Activated CD4-positive, alpha-beta T cell treated with anti-CD3 and anti-CD28 coated beads for 24 hours (primary cell): ENCODE results near the gene TLR10.

Experiments used
- DNase-seq, 2 donors: peaks; one replicate each; pipeline ENCODE4 v3.0.0-alpha.2; 2020; ENCODE audit warnings: low read depth in 2 of 2

Gene TLR10

DNA sequence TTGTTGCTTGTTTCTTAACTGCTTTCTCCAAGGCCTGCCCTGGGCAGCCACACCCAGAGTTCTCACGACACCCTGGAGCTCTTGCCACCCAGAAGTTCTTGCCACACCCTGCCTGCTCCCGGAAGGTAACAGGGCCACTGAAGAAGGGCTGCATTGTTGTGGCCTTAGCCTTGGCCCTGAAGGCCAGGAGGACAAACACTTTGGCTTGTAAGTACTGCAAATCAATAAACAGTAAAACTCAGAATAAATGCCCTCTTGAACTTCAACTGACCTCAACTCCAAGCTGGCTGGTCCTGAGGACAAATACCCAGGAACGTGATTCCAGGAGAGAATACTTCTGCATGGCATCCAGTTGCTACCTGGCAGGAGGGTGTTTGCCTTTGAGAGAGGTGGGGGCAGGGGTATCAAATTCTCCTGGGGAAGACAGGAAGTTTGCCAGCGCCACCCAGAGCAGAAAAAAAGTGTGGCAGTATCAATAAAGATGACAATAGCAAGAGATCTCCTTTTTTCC is 54.1 kb downstream of the TLR10 start:
- DNase-seq = no peak

GRCh38 chr4:38724475-38724808 is 58.3 kb downstream of the TLR10 start:
- DNase-seq = no peak

DNA sequence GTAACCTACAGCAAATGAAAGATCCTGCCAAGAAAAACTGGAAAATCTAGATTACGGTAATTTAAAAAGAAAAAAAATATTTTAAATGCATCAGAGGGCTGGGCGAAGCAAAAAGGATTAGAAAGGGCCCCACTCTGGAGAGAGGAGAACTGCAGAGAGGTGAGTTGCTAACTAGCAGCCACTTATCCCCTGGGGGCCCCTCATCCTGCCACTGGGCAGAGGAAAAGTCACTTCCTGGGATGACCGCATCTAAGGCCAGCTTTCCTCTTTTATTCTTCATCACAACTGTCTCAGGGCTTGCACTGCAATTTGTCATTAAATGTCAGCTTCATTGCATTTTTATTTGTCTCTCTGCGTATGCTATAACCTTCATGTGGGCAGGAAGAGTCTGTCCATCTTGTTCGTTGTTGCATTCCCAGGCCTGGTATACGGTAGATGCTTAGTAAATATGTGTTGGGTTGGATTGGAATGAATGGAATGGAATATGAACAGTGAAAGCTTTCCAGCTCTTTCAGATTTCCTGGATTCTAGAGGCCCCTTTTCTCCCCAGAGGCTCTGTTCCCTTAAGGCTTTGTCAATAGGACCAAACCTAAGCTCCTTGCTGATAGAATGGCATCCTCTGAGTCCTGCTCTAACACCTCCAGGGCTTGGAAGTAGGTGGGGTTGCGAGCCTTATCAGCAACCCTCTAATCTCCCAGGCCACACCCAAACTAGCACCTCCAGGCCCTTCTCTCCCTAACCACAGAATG is 58.9 kb downstream of the TLR10 start:
- DNase-seq = no peak

DNA sequence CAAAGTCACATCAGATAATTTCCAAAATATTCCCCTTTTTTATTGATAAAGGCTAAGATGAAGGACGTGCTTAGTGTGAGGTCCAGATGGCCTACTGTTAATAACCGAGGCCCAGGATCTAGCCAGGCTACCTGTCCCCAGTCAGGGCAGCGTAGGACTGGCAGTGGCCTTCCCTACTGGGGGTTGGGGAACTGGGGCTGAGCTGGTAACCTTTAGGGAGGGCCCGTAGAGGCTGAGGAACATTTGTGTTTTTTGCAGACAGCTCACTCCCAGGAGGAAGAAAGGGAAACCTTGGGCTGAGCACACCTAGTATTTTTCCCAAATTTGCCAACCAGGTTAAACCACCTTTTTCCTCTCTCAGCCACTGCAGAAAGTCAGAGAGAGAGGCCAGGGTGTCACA is 59.7 kb downstream of the TLR10 start:
- DNase-seq = no peak
